ENCODE results near the gene ANK3. TPM values are rescaled to one million over a fixed set of nuclear protein-coding genes. Genes with fewer than 3 reads are reported as not detected.

ANK3 gene
- total RNA-seq, 1 donor from 2014 or later = 79.4 TPM

- DNase-seq (ENCODE audit: low spot score) = no peak
Observed at GRCh38 chr10:60414111-60414510, 24.4 kb upstream of the ANK3 start.

DNA sequence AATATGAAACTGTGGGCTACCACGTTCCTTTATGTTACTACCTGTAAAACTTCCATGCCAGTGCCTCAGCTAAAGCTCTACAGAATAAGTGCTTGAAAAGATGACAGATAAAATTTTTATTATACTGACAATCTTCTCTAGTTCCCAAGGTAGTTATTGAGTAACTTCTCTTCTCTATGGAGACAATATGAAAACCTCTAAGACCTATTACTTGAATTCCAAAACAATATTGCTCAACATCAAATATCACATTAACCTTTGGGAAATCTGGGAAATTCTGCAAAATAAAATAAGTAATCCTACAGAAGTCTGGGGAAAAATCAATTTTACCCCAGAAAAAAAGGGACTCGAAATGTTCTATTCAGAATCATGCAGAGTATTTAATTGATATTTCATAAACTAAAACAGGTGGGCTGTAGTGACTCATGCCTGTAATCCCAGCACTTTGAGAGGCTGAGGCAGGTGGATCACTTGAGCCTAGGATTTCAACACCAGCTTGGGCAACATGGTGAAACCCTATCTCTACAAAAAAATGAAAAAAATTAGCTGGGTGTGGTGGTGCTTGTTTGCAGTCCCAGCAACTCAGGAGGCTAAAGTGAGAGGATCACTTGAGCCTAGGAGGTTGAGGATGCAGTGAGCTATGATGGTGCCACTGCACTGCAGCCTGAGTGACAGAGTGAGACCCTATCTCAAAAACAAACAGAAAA is 23.8 kb upstream of the ANK3 start:
- DNase-seq (ENCODE audit: low spot score) = no peak

DNA sequence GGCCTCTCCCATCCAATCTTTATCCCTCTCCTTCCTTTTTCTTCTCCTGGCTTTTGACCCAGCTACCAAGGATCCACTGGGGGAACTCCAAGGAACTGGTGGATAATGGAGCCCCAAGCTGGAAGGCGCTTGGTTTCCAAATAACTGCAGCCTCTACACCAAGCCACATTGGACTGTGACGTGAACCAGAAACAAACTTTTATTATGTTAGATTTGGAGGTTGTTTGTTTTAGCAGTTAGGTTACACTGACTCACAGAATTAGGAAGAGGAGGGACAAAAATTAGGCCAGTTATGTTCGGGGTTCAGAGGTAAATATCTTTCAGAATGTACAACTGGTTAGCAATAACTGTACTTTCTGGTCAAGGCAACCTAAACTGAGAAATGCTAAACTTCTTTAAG is 21.3 kb upstream of the ANK3 start:
- no peak for DNase-seq (ENCODE audit: low spot score)

DNA sequence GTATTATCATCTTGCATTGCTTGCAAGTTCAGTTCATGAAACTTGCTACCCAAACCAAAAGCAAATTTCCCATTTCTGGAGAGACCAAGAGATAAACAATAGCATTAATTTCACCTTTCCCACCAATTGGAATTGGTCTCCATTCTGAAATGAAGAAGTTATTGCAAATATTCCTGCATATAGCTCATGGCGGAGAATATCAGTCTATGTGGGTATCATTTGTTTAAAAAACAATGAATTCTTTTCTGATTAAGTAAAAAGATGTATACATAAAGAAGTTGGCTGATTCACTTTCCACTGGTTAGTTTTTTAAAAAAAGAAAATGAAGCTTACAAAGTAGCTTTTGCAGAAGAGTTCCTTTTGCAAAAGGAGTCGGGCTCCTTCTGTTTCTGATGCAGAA is 19.5 kb upstream of the ANK3 start:
- DNase-seq (ENCODE audit: low spot score) = no peak

DNA sequence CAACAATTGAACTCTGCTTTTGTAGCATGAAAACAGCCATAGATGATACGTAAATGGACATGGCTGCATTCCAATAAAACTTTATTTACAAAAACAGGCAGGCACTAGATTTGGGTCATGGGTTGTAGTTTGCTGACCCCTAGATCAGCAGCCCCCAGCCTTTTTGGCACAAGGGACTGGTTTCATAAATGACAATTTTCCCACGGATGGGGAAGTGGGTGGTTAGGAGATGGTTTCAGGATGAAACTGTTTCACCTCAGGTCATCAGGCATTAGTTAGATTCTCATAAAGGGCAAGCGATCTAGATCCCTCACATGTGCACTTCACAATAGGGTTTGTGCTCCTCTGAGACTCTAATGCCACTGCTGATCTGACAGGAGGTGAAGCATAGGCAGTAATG is 16.5 kb upstream of the ANK3 start:
- DNase-seq (ENCODE audit: low spot score) = no peak

DNA sequence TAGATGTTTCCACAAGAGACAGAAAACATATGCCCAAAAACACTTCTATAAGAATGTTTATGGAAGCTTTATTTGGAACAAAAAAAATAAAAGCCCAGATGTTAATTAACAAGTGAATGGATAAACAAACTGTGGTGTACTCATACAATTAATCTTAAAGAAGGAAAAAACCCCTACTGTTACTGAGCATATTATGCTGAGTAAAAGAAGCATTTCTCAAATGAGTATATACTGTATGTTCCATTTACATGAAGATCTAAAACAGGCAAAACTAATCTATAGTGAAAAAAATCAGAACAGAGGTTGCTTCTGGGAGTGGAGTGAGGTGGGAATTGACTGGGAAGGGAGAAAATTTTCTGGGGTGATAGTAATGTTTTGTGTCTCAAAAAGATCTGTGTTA is 15.5 kb upstream of the ANK3 start:
- DNase-seq (ENCODE audit: low spot score) = no peak

GRCh38 chr10:60403168-60403873 is 13.6 kb upstream of the ANK3 start:
- DNase-seq (ENCODE audit: low spot score) = no peak

- no peak for DNase-seq (ENCODE audit: low spot score)
Observed at GRCh38 chr10:60400366-60400765, 10.7 kb upstream of the ANK3 start.

- no peak for DNase-seq (ENCODE audit: low spot score)
Observed at GRCh38 chr10:60399328-60399727, 9.7 kb upstream of the ANK3 start.

- DNase-seq (ENCODE audit: low spot score) = no peak
Observed at GRCh38 chr10:60397792-60398191, 8.1 kb upstream of the ANK3 start.

- no peak for DNase-seq (ENCODE audit: low spot score)
Observed at GRCh38 chr10:60396766-60397165, 7.1 kb upstream of the ANK3 start.

GRCh38 chr10:60395711-60396110 is 6.0 kb upstream of the ANK3 start:
- no peak for DNase-seq (ENCODE audit: low spot score)

GRCh38 chr10:60394446-60394845 is 4.8 kb upstream of the ANK3 start:
- DNase-seq (ENCODE audit: low spot score) = no peak

- DNase-seq (ENCODE audit: low spot score) = no peak
Observed at GRCh38 chr10:60390224-60390626, 550 bp upstream of the ANK3 start.

DNA sequence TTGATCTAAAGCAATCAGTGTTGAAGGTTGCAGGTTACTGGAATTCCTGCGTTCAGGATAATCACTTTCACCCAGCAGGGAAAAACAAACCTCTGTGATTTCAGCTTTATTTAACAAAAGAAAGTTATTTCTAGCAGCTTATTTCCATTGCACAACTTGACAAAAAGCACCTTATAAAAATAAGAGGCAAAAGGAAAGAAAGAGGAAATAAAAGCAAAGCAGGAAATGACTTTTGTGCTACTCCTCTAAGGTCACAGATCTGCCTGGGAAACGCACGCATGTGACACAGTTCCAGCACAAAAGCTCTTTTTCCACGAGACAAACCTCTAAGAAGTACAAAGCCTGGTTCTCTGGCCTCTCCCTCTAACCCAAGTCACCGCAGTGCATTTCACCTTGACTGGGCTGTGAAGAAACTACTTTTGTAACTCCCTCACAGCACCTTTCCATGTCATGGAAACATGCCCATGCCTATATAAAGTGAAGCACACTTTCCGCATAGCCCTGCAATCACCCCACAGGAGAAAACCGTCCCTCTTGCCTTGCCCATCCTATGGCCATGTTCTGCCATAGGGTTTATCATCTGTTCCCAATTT is 870 bp downstream of the ANK3 start:
- no peak for DNase-seq (ENCODE audit: low spot score)

DNA sequence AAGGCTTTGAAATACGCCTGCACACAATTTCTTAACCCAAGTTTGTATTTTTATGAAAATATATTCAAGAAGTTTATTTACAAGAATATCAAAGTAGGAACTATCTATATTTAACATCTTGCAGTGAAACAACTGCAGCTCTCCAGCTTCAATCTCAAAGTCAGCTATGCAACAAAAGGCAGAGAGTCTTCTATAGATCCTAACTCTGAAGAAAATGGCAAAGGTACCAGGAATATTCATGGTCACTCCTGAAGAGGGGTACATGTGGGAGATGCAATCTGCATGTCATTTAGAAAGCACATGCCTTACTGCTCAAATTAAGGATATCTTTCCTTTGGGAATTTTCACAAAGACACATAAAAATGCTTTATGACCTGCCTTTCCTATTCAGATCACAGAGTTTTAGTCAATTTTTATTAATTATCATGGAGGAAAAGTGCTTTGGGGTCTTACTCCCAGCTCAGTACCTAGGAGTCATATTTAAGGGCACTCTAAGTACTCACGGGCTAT is 1.5 kb downstream of the ANK3 start:
- DNase-seq (ENCODE audit: low spot score) = no peak

GRCh38 chr10:60387531-60387930 is 2.1 kb downstream of the ANK3 start:
- no peak for DNase-seq (ENCODE audit: low spot score)

DNA sequence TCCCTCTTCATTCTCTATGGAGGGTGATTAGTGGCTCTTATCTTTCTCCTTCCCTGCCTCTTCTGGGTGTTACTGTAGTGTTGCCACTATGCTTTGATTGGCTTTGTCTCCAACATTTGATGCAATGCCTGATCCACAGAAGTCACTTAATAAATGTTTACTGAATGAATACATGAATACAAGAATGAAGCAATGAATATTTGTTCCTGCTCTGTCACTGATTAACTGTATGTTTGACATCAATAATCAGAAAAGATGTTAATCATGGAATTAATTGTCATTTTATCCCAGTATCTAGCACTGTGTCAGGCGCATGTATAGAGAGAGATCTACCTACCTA is 4.3 kb downstream of the ANK3 start:
- DNase-seq (ENCODE audit: low spot score) = no peak

GRCh38 chr10:60384708-60385398 is 4.8 kb downstream of the ANK3 start:
- DNase-seq (ENCODE audit: low spot score) = peak; percentile 79

DNA sequence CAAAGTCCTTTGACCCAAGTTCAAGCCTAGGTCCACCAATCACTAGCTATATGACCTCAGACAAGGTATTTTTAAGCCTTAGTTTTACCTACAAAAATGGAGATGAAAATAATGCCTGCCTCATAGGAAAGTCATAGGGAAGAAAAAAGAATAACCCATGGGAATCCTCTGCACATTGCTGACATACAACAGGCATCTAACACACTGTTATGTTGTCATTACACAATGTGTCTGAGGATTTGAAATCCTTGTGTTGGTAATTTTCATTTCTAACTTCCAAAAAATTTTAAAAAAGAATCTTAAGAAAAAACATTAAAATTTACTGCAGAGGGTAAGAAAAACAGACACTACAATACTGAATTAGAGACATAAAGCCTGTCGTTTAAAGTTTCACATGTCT is 5.7 kb downstream of the ANK3 start:
- DNase-seq (ENCODE audit: low spot score) = no peak

DNA sequence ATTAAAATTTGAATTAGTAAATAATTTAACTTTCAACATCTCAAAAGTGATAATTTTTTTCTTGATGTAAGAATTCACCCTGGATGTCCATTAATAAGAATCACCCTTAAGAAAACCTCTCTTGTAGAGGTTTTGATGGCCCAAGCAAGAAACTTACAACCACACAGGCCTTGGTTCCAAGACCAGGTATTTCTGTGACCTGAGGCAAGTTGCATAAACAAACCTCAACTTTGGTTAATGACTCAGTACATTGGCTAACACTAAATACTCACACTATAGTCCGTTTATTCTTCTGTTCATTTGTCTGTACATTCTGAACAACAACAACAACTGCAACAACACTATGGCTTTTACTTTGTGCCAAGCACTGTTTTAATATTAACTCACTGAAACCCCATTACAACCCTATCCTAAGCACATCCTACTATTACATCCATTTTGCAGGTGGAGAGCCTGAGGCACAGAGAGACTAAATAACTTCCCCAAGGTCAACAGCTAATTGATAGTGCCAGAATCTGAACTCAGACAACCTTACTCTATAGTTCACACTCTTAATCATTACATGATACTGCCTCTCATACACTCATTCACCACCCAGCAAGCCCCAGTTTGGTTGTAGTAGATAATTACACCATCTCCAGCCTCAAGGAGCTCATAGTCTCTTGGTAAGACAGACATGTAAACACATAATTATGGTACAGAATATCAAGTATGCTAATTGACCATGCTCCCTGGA is 6.6 kb downstream of the ANK3 start:
- DNase-seq (ENCODE audit: low spot score) = no peak

DNA sequence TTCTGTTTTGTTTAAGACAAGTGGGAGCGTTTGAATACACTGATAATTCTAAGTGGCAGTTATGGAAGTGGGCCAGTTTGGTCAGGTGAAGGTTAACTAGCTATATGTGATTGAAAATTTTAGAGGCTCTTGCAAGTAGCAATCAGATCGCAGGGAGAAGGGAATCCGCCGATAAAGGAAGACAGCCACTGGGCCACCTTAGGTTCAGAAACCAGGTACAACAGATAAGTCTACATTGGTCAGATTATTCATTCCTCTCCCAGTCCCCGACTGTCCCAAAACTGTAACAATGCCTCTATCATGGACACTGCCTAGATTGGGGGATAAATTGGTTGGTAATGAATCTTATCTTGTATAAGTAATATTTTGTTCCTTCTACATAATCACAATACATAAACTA is 8.9 kb downstream of the ANK3 start:
- no peak for DNase-seq (ENCODE audit: low spot score)
